SU-DHL-6 (cell line): ENCODE results near the gene VWA2.

Experiments
- H2AFZ ChIP-seq: fragments of 200-600 bp; sonication (generic); 2 replicates; pipeline ENCODE4 v1.6.1; 2014; ENCODE audit warnings: low read depth, mild to moderate bottlenecking, moderate library complexity, mixed read lengths, antibody characterized with exemption, low read length; ENCODE audit not compliant: severe bottlenecking
- H3F3A ChIP-seq: fragments of 200-600 bp; shearing (Covaris generic); 2 replicates; pipeline ENCODE4 v1.6.0; 2016; ENCODE audit warnings: antibody characterized with exemption, mild to moderate bottlenecking; ENCODE audit not compliant: insufficient read depth
- H3K27ac ChIP-seq: fragments of 200-600 bp; sonication (generic); 2 replicates; pipeline ENCODE4 v1.5.1; 2016; ENCODE audit warnings: low read depth, mild to moderate bottlenecking, low read length, moderate library complexity, mixed read lengths
- H3K27me3 ChIP-seq: fragments of 200-600 bp; sonication (generic), shearing (Covaris generic); 2 replicates; pipeline ENCODE4 v1.6.0; 2014; ENCODE audit warnings: mild to moderate bottlenecking, low read length
- H3K36me3 ChIP-seq: fragments of 200-600 bp; sonication (generic); 2 replicates; pipeline ENCODE4 v1.6.1; 2014; ENCODE audit warnings: mild to moderate bottlenecking, low read length, mixed read lengths
- H3K4me2 ChIP-seq: fragments of 300-600, 200-600 bp; shearing (Covaris generic), sonication (generic); 2 replicates; pipeline ENCODE4 v1.6.0; 2014; ENCODE audit warnings: low read length, low read depth, mild to moderate bottlenecking; ENCODE audit not compliant: poor library complexity, severe bottlenecking
- H3K4me3 ChIP-seq: fragments of 200-600 bp; sonication (generic); 2 replicates; pipeline ENCODE4 v1.5.1; 2014; ENCODE audit warnings: antibody characterized with exemption, low read length, mild to moderate bottlenecking, mixed read lengths; ENCODE audit not compliant: insufficient read depth, poor library complexity, severe bottlenecking
- H3K79me2 ChIP-seq: fragments of 200-600 bp; sonication (generic); 2 replicates; pipeline ENCODE4 v1.6.1; 2014; ENCODE audit warnings: mild to moderate bottlenecking, low read length, moderate library complexity; ENCODE audit not compliant: insufficient read depth
- H3K9ac ChIP-seq: fragments of 200-600 bp; sonication (generic); 2 replicates; pipeline ENCODE4 v1.7.0; 2014; ENCODE audit warnings: mild to moderate bottlenecking, low read length
- H3K9me2 ChIP-seq: fragments of 200-600 bp; sonication (generic); replicated peaks from 2 replicates; pipeline ENCODE4 v1.6.1; 2014; ENCODE audit warnings: low read length; ENCODE audit not compliant: insufficient read depth
- H3K9me3 ChIP-seq: fragments of 200-600 bp; sonication (generic); 2 replicates; pipeline ENCODE4 v1.6.1; 2014; ENCODE audit warnings: low read length, mixed read lengths; ENCODE audit not compliant: insufficient read depth
- H4K20me1 ChIP-seq: fragments of 200-600 bp; sonication (generic); 2 replicates; pipeline ENCODE4 v1.6.1; 2014; ENCODE audit warnings: low read depth, mild to moderate bottlenecking, antibody characterized with exemption, low read length, moderate library complexity, mixed read lengths
- CTCF ChIP-seq: fragments of 200-600 bp; sonication (generic); IDR thresholded peaks from one replicate; pipeline ENCODE4 v1.5.1; 2017; ENCODE audit warnings: antibody characterized with exemption, mild to moderate bottlenecking, low read length, moderate library complexity; ENCODE audit not compliant: insufficient read depth, poor library complexity, severe bottlenecking
- EZH2phosphoT487 ChIP-seq: fragments of 200-600 bp; sonication (generic), shearing (Covaris generic); conservative IDR thresholded peaks from 2 replicates; pipeline ENCODE4 v1.6.1; 2018; ENCODE audit warnings: mild to moderate bottlenecking, antibody characterized with exemption, low read length, moderate library complexity, mixed read lengths

VWA2 gene

GRCh38 chr10:114334301-114334700 is 95.2 kb downstream of the VWA2 start:
- no peak overlapping the region for H3K4me3 ChIP-seq
- no peaks in the 10 kb centered on the region for H3F3A ChIP-seq
- H3K79me2 ChIP-seq = no peaks in the 10 kb centered on the region
- H3K9ac ChIP-seq = no peak overlapping the region
- no peaks in the 10 kb centered on the region for H3K36me3 ChIP-seq
- H3K9me2 ChIP-seq = no peaks in the 10 kb centered on the region
- H2AFZ ChIP-seq = no peak overlapping the region
- H4K20me1 ChIP-seq = no peaks in the 10 kb centered on the region
- H3K27me3 ChIP-seq = no peaks in the 10 kb centered on the region
- H3K4me2 ChIP-seq = no peak overlapping the region
- H3K9me3 ChIP-seq = no peaks in the 10 kb centered on the region
- TF ChIP-seq CTCF (no peak), EZH2phosphoT487 (no peak)
- no peak overlapping the region for H3K27ac ChIP-seq

- H2AFZ ChIP-seq = no peak overlapping the region
- no peaks in the 10 kb centered on the region for H3K36me3 ChIP-seq
- H3K9ac ChIP-seq = no peak overlapping the region
- H3K79me2 ChIP-seq = no peaks in the 10 kb centered on the region
- H4K20me1 ChIP-seq = no peaks in the 10 kb centered on the region
- H3K27me3 ChIP-seq = no peaks in the 10 kb centered on the region
- H3K9me2 ChIP-seq = no peaks in the 10 kb centered on the region
- no peaks in the 10 kb centered on the region for H3F3A ChIP-seq
- H3K9me3 ChIP-seq = no peaks in the 10 kb centered on the region
- no peak overlapping the region for H3K27ac ChIP-seq
- no peak overlapping the region for H3K4me3 ChIP-seq
- no peak overlapping the region for H3K4me2 ChIP-seq
- TF ChIP-seq CTCF (no peak), EZH2phosphoT487 (no peak)
Measured at GRCh38 chr10:114335614-114336013, 96.6 kb downstream of the VWA2 start.

GRCh38 chr10:114336823-114337509 is 97.9 kb downstream of the VWA2 start:
- no peak overlapping the region for H3K27ac ChIP-seq
- no peak overlapping the region for H3K4me2 ChIP-seq
- no peaks in the 10 kb centered on the region for H3K79me2 ChIP-seq
- H2AFZ ChIP-seq = no peak overlapping the region
- H4K20me1 ChIP-seq = no peaks in the 10 kb centered on the region
- no peaks in the 10 kb centered on the region for H3F3A ChIP-seq
- no peaks in the 10 kb centered on the region for H3K27me3 ChIP-seq
- no peak overlapping the region for H3K4me3 ChIP-seq
- H3K9me2 ChIP-seq = no peaks in the 10 kb centered on the region
- TF ChIP-seq CTCF (no peak), EZH2phosphoT487 (no peak)
- no peak overlapping the region for H3K9ac ChIP-seq
- no peaks in the 10 kb centered on the region for H3K9me3 ChIP-seq
- H3K36me3 ChIP-seq = no peaks in the 10 kb centered on the region
